Stomach (tissue), 9 donors: ENCODE measurements around the gene PRSS27. TPM values are rescaled to one million over a fixed set of nuclear protein-coding genes. Genes with fewer than 3 reads are reported as not detected.

Source experiments
- DNase-seq, 2 donors: peaks; one replicate each; pipeline versions ENCODE4 v3.0.0 to v3.0.0-alpha.2; 2013 to 2019
- H3K27ac ChIP-seq, 5 donors: fragments of 200-600 bp in 4 of 5; sonication (generic) in 4 of 5; one replicate each; pipeline ENCODE4 v1.5.1; 2013 to 2019; ENCODE audit warnings: mild to moderate bottlenecking in 1 of 5, moderate library complexity in 1 of 5
- H3K27me3 ChIP-seq, 3 donors: fragments of 200-600 bp; sonication (generic); one replicate each; pipeline ENCODE4 v1.5.1; 2017 to 2019; ENCODE audit warnings: mixed run types in 1 of 3
- H3K36me3 ChIP-seq, 4 donors: fragments of 200-600 bp; sonication (generic); 1 replicate in 3 of 4; 2 replicates in 1 of 4; pipeline ENCODE4 v1.5.1; 2016 to 2019
- H3K4me1 ChIP-seq, 4 donors: fragments of 200-600 bp; sonication (generic); one replicate each; pipeline ENCODE4 v1.5.1; 2016 to 2019
- H3K4me3 ChIP-seq, 4 donors: fragments of 200-600 bp; sonication (generic) in 3 of 4; one replicate each; pipeline ENCODE4 v1.5.1; 2016 to 2019; ENCODE audit warnings: mild to moderate bottlenecking in 1 of 4
- H3K9me3 ChIP-seq, 4 donors: fragments of 200-600 bp; sonication (generic); one replicate each; pipeline ENCODE4 v1.5.1; 2016 to 2019
- EP300 ChIP-seq: sonication (generic); formaldehyde crosslinking; IDR thresholded peaks from one replicate; pipeline ENCODE4 v1.6.1; 2017; ENCODE audit warnings: antibody characterized with exemption
- POLR2A ChIP-seq, 4 donors: fragments of 450-650 bp; IDR thresholded peaks; one replicate each; pipeline ENCODE4 v1.6.1; 2016; ENCODE audit warnings: antibody characterized with exemption in 4 of 4, control low read depth in 2 of 4, mild to moderate bottlenecking in 1 of 4, moderate library complexity in 1 of 4
- POLR2AphosphoS5 ChIP-seq, 3 donors: sonication (generic); formaldehyde crosslinking; IDR thresholded peaks; one replicate each; pipeline ENCODE4 v1.6.1; 2016; ENCODE audit warnings: antibody characterized with exemption in 3 of 3
- WGBS, 5 donors: extraction: QIAGEN DNeasy Blood & Tissue Kit in 3 of 5; methylation state at CpG; one replicate each; pipeline versions ENCODE4 v1.1.5 to v1.1.7; 2013 to 2018; 5-methylcytosine and 5-hydroxymethylcytosine counted together
- intact Hi-C: fragments of 100-400 bp; cut with DNase I; formaldehyde crosslinking; loops from one replicate; pipeline ENCODE4 v1.15.1; 2023; ENCODE audit warnings: low total_unique reads
- polyA plus RNA-seq, 3 donors: library from polyadenylated mRNA; stranded (reverse); fragments of 200-250 nt; gene quantifications; one replicate each; pipeline ENCODE4 v1.2.3, GENCODE V29; 2013
- total RNA-seq, 5 donors: library from RNA; depleted of rRNA; stranded (reverse); fragments of >200 nt; gene quantifications; one replicate each; pipeline versions ENCODE4 v1.1.0 to v1.2.3, GENCODE V29; 2014 to 2016
- TF ChIP-seq, protein P1 (sequence below), 7 experiments: fragments of 450-650 bp in 4 of 7; fragments of 200-600 bp in 3 of 7; sonication (generic) in 3 of 7; IDR thresholded peaks; one replicate each; pipeline ENCODE4 v1.5.1; 2016 to 2019; ENCODE audit warnings: antibody characterized with exemption in 7 of 7, control low read depth in 2 of 7, mild to moderate bottlenecking in 1 of 7
- donor health status: healthy with polysubstance abuse.
- donor health status: Bipolar disorder and iron deficiency.
- donor health status: healthy.

PRSS27 gene
- total and polyA plus RNA-seq, 8 donors, result 0.50 to 74.4 (median 0.66) TPM; not detected in 4

DNA sequence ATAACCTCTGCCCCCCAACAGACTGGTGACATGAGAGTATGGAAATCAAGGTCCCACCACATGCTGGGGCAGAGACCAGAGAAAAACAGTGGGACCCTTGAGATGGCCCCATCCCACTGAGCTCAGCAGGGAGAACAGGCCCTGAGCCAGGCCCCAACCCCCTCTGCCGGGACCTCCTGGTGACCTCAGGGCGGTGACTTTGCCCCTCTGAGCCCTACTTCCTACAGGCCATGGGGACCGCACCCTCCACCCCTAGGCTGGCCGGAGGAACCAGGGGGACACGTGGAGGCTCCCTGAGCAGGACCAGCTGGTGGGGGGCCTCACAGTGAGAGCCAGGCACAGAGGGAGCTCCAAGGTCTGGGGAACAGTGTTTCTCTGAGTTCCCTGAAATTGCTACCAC, 18.6 kb upstream of the PRSS27 start:
- 44 to 75% (median 71%) methylated on average over 2 to 5 of the region's 5 CpGs for WGBS, 5 donors
- Histone ChIP-seq H3K27me3 (peaks cover 0 to 58% (median 0%) of the 10 kb centered on the region in 3 donors), H3K4me3 (no peak overlapping the region), H3K27ac (no peak overlapping the region), H3K4me1 (no peaks in the 10 kb centered on the region), H3K36me3 (no peaks in the 10 kb centered on the region), H3K9me3 (no peaks in the 10 kb centered on the region)
- TF ChIP-seq EP300 (no peak), POLR2AphosphoS5 (IDR thresholded peaks at IDR 0.05) (no peak), POLR2A (IDR thresholded peaks at IDR 0.05) (no peak)
- TF ChIP-seq, protein P1, sequence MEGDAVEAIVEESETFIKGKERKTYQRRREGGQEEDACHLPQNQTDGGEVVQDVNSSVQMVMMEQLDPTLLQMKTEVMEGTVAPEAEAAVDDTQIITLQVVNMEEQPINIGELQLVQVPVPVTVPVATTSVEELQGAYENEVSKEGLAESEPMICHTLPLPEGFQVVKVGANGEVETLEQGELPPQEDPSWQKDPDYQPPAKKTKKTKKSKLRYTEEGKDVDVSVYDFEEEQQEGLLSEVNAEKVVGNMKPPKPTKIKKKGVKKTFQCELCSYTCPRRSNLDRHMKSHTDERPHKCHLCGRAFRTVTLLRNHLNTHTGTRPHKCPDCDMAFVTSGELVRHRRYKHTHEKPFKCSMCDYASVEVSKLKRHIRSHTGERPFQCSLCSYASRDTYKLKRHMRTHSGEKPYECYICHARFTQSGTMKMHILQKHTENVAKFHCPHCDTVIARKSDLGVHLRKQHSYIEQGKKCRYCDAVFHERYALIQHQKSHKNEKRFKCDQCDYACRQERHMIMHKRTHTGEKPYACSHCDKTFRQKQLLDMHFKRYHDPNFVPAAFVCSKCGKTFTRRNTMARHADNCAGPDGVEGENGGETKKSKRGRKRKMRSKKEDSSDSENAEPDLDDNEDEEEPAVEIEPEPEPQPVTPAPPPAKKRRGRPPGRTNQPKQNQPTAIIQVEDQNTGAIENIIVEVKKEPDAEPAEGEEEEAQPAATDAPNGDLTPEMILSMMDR (IDR thresholded peaks at IDR 0.05), result no peak
- intact Hi-C loops, result no loop called here
- DNase-seq, result peak in 1 of 2 donors; percentile 3

- WGBS, 5 donors, result 66 to 81% (median 78%) methylated on average over 5 to 7 of the region's 7 CpGs
- no peaks in the 10 kb centered on the region for H3K36me3 ChIP-seq
- intact Hi-C loops, result no loop called here
Observed at GRCh38 chr16:2737895-2738418, 17.9 kb upstream of the PRSS27 start.

GRCh38 chr16:2737238-2737605, 17.2 kb upstream of the PRSS27 start:
- Histone ChIP-seq H3K9me3 (no peaks in the 10 kb centered on the region), H3K4me1 (no peaks in the 10 kb centered on the region), H3K27ac (no peak overlapping the region), H3K4me3 (no peak overlapping the region), H3K36me3 (no peaks in the 10 kb centered on the region), H3K27me3 (peaks cover 0 to 55% (median 0%) of the 10 kb centered on the region in 3 donors)
- TF ChIP-seq EP300 (no peak), POLR2A (IDR thresholded peaks at IDR 0.05) (no peak)
- no peak for DNase-seq
- intact Hi-C loops, result no loop called here
- 79 to 91% (median 84%) methylated on average over 4 to 5 of the region's 5 CpGs for WGBS, 5 donors

More at GRCh38 chr16:2737895-2738418, 17.9 kb upstream of the PRSS27 start:
- H3K27me3 ChIP-seq, result peaks cover 0 to 58% (median 0%) of the 10 kb centered on the region in 3 donors
- TF ChIP-seq POLR2AphosphoS5 (IDR thresholded peaks at IDR 0.05), result no peak
- H3K4me3 ChIP-seq, result no peak overlapping the region
- no peaks in the 10 kb centered on the region for H3K9me3 ChIP-seq
- peak in 1 of 2 donors; percentile 0 for DNase-seq
- H3K4me1 ChIP-seq, result no peaks in the 10 kb centered on the region
- no peak overlapping the region for H3K27ac ChIP-seq

DNA sequence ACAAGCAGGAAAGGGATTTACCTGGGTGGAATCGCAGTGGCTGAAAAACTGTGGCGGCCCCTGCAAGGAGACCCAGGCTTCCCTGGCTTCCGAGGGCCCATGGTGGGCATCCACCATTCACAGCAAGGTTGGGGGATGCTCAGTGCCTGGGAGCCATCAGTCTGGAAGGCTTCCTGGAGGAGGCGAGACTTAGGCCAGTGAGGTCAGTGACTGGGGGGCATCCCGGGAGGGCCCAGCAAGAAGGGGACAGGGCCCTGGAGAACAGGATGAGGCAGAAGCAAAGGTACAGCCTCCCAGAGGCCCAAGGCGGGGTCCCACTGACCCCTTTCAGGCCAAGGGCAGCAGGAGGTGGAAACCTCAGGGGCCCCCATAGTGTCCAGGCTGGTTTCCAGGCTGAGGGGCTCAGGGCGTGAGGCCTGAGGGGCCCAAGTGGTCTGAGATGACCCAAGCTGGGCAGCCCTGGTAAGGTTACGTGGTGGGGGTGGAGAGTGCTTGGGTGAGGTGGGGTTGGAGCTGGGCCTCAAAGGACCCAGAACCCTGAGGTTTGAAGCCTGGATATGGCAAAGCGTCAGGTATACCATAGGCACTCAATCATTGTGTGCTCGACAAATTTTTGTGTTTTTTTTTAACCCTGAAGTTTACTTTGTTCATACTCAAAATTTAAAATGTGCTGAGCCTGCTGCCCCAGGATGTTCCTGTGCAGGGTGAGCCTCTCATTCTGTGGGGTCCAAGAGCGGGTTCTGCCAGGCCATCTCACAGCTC, 16.6 kb upstream of the PRSS27 start:
- Histone ChIP-seq H3K4me3 (no peak overlapping the region), H3K27me3 (peaks cover 0 to 54% (median 0%) of the 10 kb centered on the region in 3 donors), H3K9me3 (no peaks in the 10 kb centered on the region), H3K36me3 (no peaks in the 10 kb centered on the region), H3K27ac (no peak overlapping the region), H3K4me1 (no peaks in the 10 kb centered on the region)
- intact Hi-C loops, result no loop called here
- no peak for DNase-seq
- no peak for TF ChIP-seq EP300
- TF ChIP-seq POLR2AphosphoS5 (IDR thresholded peaks at IDR 0.05), result no peak
- TF ChIP-seq POLR2A (IDR thresholded peaks at IDR 0.05), result no peak
- TF ChIP-seq, protein P1 (IDR thresholded peaks at IDR 0.05), result no peak
- WGBS, 5 donors, result 91 to 95% (median 92%) methylated on average over 11 of the region's 11 CpGs

DNA sequence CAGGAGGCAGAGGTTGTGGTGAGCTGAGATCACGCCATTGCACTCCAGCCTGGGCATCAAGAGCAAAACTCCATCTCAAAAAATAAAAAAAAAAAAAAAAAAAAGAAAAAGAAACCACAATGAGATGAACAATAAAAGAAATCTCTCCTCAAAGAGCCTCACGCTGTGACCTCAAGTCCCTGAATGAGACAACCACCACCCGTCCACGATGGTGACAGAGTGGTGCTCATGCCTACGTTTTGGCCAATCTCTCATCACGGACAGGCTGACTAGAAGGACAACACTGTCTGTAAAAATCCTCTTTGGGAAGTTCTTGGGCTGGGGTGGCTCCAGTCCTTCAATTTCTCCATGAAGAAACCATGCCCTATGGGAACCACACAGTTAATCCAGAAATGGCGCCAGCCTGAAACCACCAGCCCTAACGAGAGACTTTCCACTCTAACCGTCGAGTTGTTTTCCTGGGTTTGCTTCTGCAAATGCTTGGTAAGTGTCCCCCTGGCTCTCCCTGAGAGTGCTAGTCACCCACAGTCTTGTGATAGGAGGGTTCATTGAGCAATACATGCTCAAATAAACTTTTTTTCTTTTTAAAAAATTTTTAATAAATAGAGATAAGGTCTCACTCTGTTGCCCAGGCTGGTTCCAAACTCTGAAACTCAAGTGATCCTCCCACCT, 15.0 kb upstream of the PRSS27 start:
- no peaks in the 10 kb centered on the region for H3K9me3 ChIP-seq
- no peak for DNase-seq
- H3K4me3 ChIP-seq, result no peak overlapping the region
- H3K27ac ChIP-seq, result no peak overlapping the region
- WGBS, 5 donors, result 69 to 82% (median 73%) methylated on average over 8 to 10 of the region's 10 CpGs
- no peaks in the 10 kb centered on the region for H3K36me3 ChIP-seq
- H3K27me3 ChIP-seq, result peaks cover 0 to 39% (median 0%) of the 10 kb centered on the region in 3 donors
- intact Hi-C loops, result no loop called here
- no peaks in the 10 kb centered on the region for H3K4me1 ChIP-seq
- TF ChIP-seq, protein P1 (IDR thresholded peaks at IDR 0.05), result no peak
- TF ChIP-seq POLR2AphosphoS5 (IDR thresholded peaks at IDR 0.05) (no peak), POLR2A (IDR thresholded peaks at IDR 0.05) (no peak), EP300 (no peak)
